Daoy (cell line): ENCODE measurements around the gene SLC27A1. TPM values are rescaled to one million over a fixed set of nuclear protein-coding genes. Genes with fewer than 3 reads are reported as not detected.
"Not testable (repeated sequence)": the region's sequence is repeated elsewhere in the genome, so short reads cannot be mapped to it uniquely, and the experiment has no call there.

Source experiments
- DNase-seq: peaks from one replicate; pipeline ENCODE4 v3.0.0-alpha.2; 2015; ENCODE audit warnings: low read depth
- total RNA-seq: library from RNA; depleted of rRNA; stranded (reverse); fragments of >200 nt; shearing (Covaris generic); gene quantifications from 2 replicates; pipeline ENCODE4 v1.2.3, GENCODE V29; 2014

SLC27A1 gene
- total RNA-seq, 1 experiment from 2014 or later, result 3.7 TPM

GRCh38 chr19:17510220-17510993 is 40.1 kb downstream of the SLC27A1 start:
- DNase-seq, result no peak

GRCh38 chr19:17511724-17512573 is 41.6 kb downstream of the SLC27A1 start:
- DNase-seq, result peak; percentile 87

DNA sequence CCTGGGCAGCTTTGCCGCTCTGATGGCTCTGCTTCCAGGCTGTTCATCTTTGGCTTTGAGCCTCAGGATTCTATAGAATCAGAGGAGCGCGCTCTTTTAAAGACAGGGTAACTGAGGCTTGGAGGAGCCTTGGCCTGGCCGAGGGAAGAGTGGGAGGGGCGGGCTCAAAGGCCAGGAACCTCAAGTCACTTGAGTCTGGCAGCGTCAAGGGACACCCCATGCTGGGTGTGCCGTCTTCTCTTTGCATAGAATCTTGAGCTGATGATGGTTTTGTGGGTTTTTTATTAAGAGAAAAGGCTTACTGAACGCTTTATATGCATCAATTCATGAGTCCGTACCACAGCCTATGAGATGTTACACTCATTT is 42.2 kb downstream of the SLC27A1 start:
- no peak for DNase-seq

DNA sequence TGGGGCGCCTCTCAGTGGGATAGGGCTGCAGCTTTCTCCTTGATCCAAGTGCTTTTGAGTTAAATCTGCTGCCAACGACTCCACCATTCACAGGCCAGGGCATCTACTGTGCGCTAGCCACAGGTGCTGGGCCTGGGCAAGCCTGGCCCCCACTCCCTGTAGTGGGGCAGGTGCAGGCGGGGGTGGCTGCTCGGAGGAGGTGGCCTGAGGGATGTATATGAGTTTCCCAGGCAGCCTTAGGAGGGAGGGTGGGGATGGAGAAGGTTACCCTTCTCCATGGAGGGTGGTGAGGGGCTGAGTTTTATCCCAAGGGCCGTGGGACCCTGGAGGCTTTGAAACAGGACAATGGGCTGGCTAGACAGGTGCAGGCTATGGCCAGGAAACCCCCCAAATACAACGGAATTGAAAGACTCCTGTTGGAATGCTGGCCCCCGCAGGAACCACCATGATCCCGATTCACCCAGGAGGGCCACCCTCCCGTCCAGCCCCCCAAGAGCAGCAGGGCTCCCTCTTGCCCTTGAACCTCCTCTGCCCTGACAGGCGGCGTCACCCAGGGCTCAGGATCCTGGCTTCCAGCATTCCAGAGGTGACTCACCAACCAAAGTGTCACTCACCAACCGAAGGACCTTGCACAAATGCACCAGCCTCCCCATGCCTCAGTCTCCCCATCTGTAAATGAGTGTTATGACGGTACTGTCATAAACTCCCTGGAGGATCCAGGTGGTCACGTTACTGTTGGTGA is 45.3 kb downstream of the SLC27A1 start:
- no peak for DNase-seq

GRCh38 chr19:17517898-17518297 is 47.6 kb downstream of the SLC27A1 start:
- no peak for DNase-seq

DNA sequence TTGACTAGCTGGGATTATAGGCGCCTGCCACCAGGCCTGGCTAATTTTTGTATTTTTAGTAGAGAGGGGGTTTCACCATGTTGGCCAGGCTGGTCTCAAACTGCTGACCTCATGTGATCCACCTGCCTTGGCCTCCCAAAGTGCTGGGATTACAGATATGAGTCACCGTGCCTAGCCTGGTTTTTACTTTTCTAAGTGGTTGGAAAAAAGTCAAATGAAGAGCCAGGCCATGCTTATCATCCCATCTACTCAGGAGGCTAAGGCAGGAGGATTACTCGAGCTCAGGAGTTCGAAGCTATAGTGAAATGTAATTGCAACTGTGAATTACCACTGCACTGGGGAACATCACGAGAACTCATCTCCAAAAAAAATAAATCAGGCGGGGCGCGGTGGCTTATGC is 48.3 kb downstream of the SLC27A1 start:
- DNase-seq, result not testable (repeated sequence)

DNA sequence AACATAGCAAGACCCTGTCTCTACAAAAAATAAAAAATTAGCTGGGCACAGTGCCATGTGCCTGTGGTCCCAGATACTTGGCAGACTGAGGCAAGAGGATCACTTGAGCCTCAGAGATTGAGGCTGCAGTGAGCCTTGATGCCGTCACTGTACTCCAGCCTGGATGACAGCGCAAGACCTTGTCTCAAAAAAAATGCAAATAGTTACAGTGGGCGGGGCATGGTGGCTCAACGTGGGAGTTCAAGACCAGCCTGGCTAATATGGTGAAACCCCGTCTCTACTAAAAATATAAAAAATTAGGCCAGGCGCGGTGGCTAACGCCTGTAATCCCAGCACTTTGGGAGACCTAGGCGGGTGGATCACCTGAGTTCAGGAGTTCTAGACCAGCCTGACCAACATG is 49.6 kb downstream of the SLC27A1 start:
- DNase-seq, result no peak

- DNase-seq, result no peak
Measured at GRCh38 chr19:17520865-17521264, 50.5 kb downstream of the SLC27A1 start.

DNA sequence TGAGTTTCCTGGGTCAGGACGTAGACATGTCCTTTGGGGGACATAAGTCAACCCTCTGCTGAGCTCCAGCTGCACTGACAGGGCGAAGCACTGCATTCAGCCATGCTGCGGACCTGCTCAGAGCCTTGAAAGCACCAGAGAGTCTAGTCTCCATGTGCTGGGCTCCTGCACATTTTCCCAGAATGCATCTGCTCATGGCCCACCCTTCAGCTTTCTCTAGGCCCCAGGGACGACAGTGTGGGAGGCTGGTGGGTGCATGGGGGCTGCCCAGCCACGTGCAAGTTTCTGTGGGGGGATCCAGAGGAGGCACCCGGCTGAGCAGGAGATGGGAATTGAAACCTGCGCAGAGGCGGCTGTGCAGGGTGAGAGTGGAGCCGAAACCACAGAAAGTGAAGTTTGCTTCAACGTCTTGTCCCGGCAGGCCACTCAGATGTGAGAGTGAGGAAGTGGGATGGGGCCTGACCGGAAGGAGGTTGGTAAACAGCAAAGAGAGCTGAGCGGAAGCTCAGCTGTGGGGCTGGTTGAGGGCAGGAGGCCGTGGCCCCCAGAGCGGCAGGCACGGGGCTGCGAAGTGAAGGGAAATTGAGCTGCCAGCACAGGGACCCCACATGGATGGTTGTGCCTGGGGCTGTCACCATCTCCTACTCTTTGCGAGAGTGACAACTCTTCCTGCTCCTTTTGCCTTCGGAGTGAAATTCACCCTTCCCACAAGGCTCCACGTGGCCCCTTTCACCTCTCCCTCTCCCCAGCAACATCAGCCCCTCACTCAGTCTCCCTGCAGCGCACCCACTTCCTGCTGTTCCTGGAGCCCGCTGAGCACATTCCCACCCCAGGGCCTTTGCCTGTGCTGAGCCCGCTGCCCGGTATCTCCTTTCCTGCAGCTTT is 52.9 kb downstream of the SLC27A1 start:
- DNase-seq, result no peak

DNA sequence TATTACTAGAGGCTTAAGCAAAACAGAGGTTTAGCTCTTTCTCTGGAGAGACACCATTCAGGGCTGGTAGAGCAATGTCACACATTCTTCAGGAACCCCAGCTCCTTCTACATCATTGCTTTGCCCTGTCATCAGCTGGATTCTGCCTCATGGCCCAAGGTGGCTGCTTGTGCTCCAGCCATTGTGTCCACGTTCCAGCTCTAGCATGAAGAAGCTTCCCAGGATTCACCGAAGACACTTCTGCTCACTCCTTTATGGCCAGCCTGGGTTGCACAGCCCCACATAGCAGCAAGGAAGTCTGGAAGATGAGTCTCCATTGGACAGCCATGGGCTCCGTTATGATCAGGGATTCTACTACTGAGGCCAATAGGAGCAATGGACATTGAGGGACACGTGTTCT is 54.3 kb downstream of the SLC27A1 start:
- no peak for DNase-seq

DNA sequence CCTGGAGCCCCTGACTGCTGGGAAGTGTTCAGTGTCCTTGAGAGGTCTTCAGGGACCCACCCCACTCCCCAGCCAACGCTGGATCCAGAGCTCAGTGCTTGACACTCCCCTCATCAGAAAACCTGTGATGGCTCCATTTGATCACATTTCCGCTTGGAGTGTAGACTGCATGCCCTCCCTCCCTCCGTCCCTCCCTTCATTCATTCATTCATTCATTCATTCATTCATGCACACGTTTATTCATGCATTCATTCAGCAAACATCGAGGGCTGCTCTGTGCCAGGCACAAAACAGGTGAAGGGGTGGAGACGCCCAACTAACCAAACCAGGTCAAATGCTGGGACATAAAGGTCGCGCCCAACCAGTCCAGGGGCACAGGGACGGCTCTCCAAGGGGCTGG is 54.8 kb downstream of the SLC27A1 start:
- DNase-seq, result no peak

GRCh38 chr19:17526922-17527321 is 56.6 kb downstream of the SLC27A1 start:
- no peak for DNase-seq

DNA sequence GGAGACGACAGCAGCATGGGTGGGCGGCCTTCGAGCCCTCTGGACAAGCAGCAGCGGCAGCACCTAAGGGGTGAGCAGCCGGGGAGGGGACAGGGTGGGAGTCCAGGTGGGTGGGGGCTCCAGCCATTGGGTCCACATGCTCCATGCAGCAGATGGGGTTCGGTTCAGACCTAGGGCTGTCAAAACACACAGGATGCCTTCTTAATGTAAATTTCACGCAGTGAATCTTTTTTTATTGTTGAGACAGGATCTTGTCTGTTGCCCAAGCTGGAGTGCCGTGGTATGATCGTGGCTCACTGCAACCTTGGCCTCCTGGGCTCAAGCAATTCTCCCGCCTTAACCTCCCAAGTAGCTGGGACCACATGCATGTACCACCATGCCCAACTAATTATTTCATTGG is 57.0 kb downstream of the SLC27A1 start:
- no peak for DNase-seq

- no peak for DNase-seq
Measured at GRCh38 chr19:17528610-17529009, 58.3 kb downstream of the SLC27A1 start.

GRCh38 chr19:17529239-17530158 is 59.2 kb downstream of the SLC27A1 start:
- DNase-seq, result no peak

DNA sequence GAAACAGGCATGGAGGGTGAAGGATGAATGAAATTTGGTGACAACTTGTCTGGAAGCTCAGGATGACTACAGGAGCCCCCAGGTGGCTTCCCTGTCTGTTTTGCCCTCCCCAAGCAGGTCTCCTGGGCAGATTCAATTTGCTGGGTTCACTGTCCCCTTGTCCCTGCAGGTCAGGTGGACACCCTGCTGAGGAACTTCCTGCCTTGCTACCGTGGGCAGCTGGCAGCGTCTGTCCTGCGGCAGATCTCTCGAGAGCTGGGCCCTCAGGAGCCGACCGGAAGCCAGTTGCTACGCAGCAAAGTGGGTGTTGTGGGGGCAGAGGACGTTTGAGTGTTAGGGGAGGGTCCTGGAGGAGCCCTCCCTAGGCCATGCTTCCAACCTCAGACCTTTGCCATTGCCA is 60.3 kb downstream of the SLC27A1 start:
- no peak for DNase-seq

- no peak for DNase-seq
Measured at GRCh38 chr19:17532116-17532515, 61.8 kb downstream of the SLC27A1 start.

GRCh38 chr19:17532557-17532956 is 62.2 kb downstream of the SLC27A1 start:
- no peak for DNase-seq

DNA sequence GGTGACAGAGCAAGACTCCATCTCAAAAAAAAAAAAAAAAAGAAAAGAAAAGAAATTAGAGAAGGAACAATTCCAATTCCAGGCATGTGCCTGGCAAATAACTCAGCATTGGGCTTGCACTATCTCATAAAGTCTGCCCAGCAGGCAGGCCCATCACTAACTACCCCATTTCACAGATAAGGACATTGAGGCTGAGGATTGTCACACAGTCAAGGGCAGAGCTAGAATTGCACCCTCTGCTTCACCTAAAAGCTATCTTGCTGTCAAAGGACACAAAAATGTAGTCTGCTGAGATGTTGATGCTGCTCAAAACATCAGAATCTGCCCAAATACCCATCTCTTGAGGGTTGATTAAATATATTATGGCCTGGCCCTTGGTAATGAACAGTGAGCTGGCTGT is 64.4 kb downstream of the SLC27A1 start:
- no peak for DNase-seq

GRCh38 chr19:17536955-17537354 is 66.6 kb downstream of the SLC27A1 start:
- DNase-seq, result peak; percentile 33
